WI38 (cell line): Measurements from ENCODE around the gene MAGEB2.
"Not testable (repeated sequence)": the region's sequence is repeated elsewhere in the genome, so short reads cannot be mapped to it uniquely, and the experiment has no call there.

ENCODE experiments used
- H3K4me3 ChIP-seq: 2 replicates; pipeline ENCODE4 v1.5.1; 2011; ENCODE audit warnings: low read depth, mild to moderate bottlenecking, control low read depth, low read length
- CTCF ChIP-seq: IDR thresholded peaks from 2 replicates; pipeline ENCODE4 v1.5.1; 2012; ENCODE audit warnings: low read depth, mild to moderate bottlenecking, control low read depth, low read length

MAGEB2 gene

GRCh38 chrX:30215357-30215843, at the start of gene MAGEB2:
Gene MAGEB2, plus strand, starts transcription at chrX:30215563. Its CDS starts 3,018 bp downstream, at chrX:30218581.
- no peak within 1 kb of the TSS for H3K4me3 ChIP-seq
- no peak for TF ChIP-seq CTCF

GRCh38 chrX:30170900-30171299, 44.5 kb upstream of the MAGEB2 start:
- H3K4me3 ChIP-seq = no peak overlapping the region
- TF ChIP-seq CTCF = no peak

- no peak for TF ChIP-seq CTCF
- no peak overlapping the region for H3K4me3 ChIP-seq
Measured at GRCh38 chrX:30181353-30181752, 34.0 kb upstream of the MAGEB2 start.

GRCh38 chrX:30183554-30183953, 31.8 kb upstream of the MAGEB2 start:
- H3K4me3 ChIP-seq = no peak overlapping the region
- TF ChIP-seq CTCF = no peak

- TF ChIP-seq CTCF = no peak
Measured at GRCh38 chrX:30190426-30190825, 24.9 kb upstream of the MAGEB2 start.

GRCh38 chrX:30193910-30194309, 21.5 kb upstream of the MAGEB2 start:
- H3K4me3 ChIP-seq = not testable (repeated sequence)

More at GRCh38 chrX:30190426-30190825, 24.9 kb upstream of the MAGEB2 start:
- H3K4me3 ChIP-seq = no peak overlapping the region

GRCh38 chrX:30196322-30196721, 19.0 kb upstream of the MAGEB2 start:
- no peak overlapping the region for H3K4me3 ChIP-seq
- no peak for TF ChIP-seq CTCF

GRCh38 chrX:30212172-30212571, 3.2 kb upstream of the MAGEB2 start:
- no peak overlapping the region for H3K4me3 ChIP-seq
- no peak for TF ChIP-seq CTCF
